DND-41 (cell line): ENCODE data around the gene AFF2.

Source experiments
- ATAC-seq: fragments of 200-7000 bp; cut with Tn5 transposase; 3 replicates; pipeline ENCODE4 v1.9.1; 2021; ENCODE audit warnings: low read depth; ENCODE audit not compliant: insufficient read depth
- DNase-seq: peaks from one replicate; pipeline ENCODE4 v3.0.0-alpha.2; 2020
- H2AFZ ChIP-seq: 2 replicates; pipeline ENCODE4 v1.6.0; 2012; ENCODE audit warnings: low read depth, low read length
- H3K27ac ChIP-seq: 2 replicates; pipeline ENCODE4 v1.5.1; 2012; ENCODE audit warnings: low read length, inconsistent platforms
- H3K27me3 ChIP-seq: fragments of 200-600 bp; sonication (generic); 2 replicates; pipeline ENCODE4 v1.6.0; 2012; ENCODE audit warnings: low read length, mild to moderate bottlenecking, inconsistent platforms; ENCODE audit not compliant: insufficient read depth, poor library complexity
- H3K36me3 ChIP-seq: 2 replicates; pipeline ENCODE4 v1.5.1; 2012; ENCODE audit warnings: low read length, inconsistent platforms; ENCODE audit not compliant: insufficient read depth
- H3K4me1 ChIP-seq: 2 replicates; pipeline ENCODE4 v1.5.1; 2012; ENCODE audit warnings: mild to moderate bottlenecking, low read length; ENCODE audit not compliant: insufficient read depth
- H3K4me2 ChIP-seq: 2 replicates; pipeline ENCODE4 v1.6.0; 2012; ENCODE audit warnings: mild to moderate bottlenecking, moderate library complexity, low read length, inconsistent platforms; ENCODE audit not compliant: insufficient read depth
- H3K4me3 ChIP-seq, 2 experiments: fragments of 200-600 bp in 1 of 2; shearing (Covaris generic) in 1 of 2; 2 replicates each; pipeline ENCODE4 v1.5.1; 2012 to 2016; ENCODE audit warnings: inconsistent platforms in 2 of 2, low read length in 2 of 2, mild to moderate bottlenecking in 2 of 2, low read depth in 1 of 2, moderate library complexity in 1 of 2
- H3K79me2 ChIP-seq: 2 replicates; pipeline ENCODE4 v1.6.0; 2012; ENCODE audit warnings: low read length, inconsistent platforms; ENCODE audit not compliant: insufficient read depth
- H3K9ac ChIP-seq: 2 replicates; pipeline ENCODE4 v1.6.0; 2012; ENCODE audit warnings: low read depth, mild to moderate bottlenecking, inconsistent platforms, low read length, moderate library complexity
- H3K9me3 ChIP-seq: 2 replicates; pipeline ENCODE4 v1.5.1; 2012; ENCODE audit warnings: low read length, moderate library complexity, mild to moderate bottlenecking, inconsistent platforms; ENCODE audit not compliant: insufficient read depth, severe bottlenecking
- H4K20me1 ChIP-seq: 2 replicates; pipeline ENCODE4 v1.6.0; 2012; ENCODE audit warnings: low read length; ENCODE audit not compliant: insufficient read depth
- CTCF ChIP-seq: IDR thresholded peaks from 2 replicates; pipeline ENCODE4 v1.5.1; 2012; ENCODE audit warnings: borderline replicate concordance, low read length, moderate library complexity, mild to moderate bottlenecking; ENCODE audit not compliant: poor library complexity, severe bottlenecking; ENCODE audit errors: extremely low read depth
- EZH2 ChIP-seq: IDR thresholded peaks from 3 replicates; pipeline ENCODE4 v1.6.1; 2012; ENCODE audit warnings: borderline replicate concordance, low read depth, mild to moderate bottlenecking, moderate library complexity, low read length, inconsistent platforms; ENCODE audit not compliant: severe bottlenecking

Gene AFF2

GRCh38 chrX:148495176-148495575, 5.2 kb upstream of the AFF2 start:
- no peak for ATAC-seq
- Histone ChIP-seq H3K36me3 (no peaks in the 10 kb centered on the region), H3K4me2 (no peak overlapping the region), H3K4me1 (peaks cover 43% of the 10 kb centered on the region), H3K27ac (no peak overlapping the region), H4K20me1 (no peaks in the 10 kb centered on the region), H3K9ac (no peak overlapping the region), H2AFZ (no peak overlapping the region), H3K27me3 (no peaks in the 10 kb centered on the region), H3K9me3 (no peaks in the 10 kb centered on the region), H3K79me2 (no peaks in the 10 kb centered on the region), H3K4me3 (no peak overlapping the region)
- DNase-seq: no peak
- no peak for TF ChIP-seq EZH2
- no peak for TF ChIP-seq CTCF

- Histone ChIP-seq H3K36me3 (no peaks in the 10 kb centered on the region; the same call in 1 of the 2 replicates), H3K9ac (peak overlapping the region; percentile 55; the same call in 1 of the 2 replicates), H3K27me3 (no peaks in the 10 kb centered on the region), H3K27ac (peak overlapping the region; percentile 70), H3K4me3 (no peak overlapping the region), H3K4me2 (peak overlapping the region; percentile 56; the same call in 1 of the 2 replicates), H3K79me2 (peaks cover 21% of the 10 kb centered on the region), H2AFZ (no peak overlapping the region), H3K4me1 (peaks cover 52% of the 10 kb centered on the region), H3K9me3 (no peaks in the 10 kb centered on the region), H4K20me1 (no peaks in the 10 kb centered on the region; the same call in 1 of the 2 replicates)
- TF ChIP-seq CTCF (peak; percentile 20), EZH2 (no peak)
- ATAC-seq: peak; percentile 77
- peak; percentile 81 for DNase-seq
Measured at GRCh38 chrX:148498067-148498466, 2.4 kb upstream of the AFF2 start.

- H3K4me2 ChIP-seq: peak overlapping the region; percentile 56
- TF ChIP-seq EZH2 (no peak), CTCF (no peak)
- peaks cover 39% of the 10 kb centered on the region for H3K79me2 ChIP-seq
- peaks cover 61% of the 10 kb centered on the region for H3K4me1 ChIP-seq
- H3K27ac ChIP-seq: peak overlapping the region; percentile 70
- H3K9ac ChIP-seq: peak overlapping the region; percentile 55
- H2AFZ ChIP-seq: peak overlapping the region; percentile 40
- peak overlapping the region; percentile 4 to 52; a peak in 3 of 4 replicates for H3K4me3 ChIP-seq
- no peak for DNase-seq
- ATAC-seq: no peak
- no peaks in the 10 kb centered on the region for H3K27me3 ChIP-seq
- H4K20me1 ChIP-seq: peaks cover 4% of the 10 kb centered on the region
- H3K36me3 ChIP-seq: no peaks in the 10 kb centered on the region; the same call in 1 of the 2 replicates
- H3K9me3 ChIP-seq: no peaks in the 10 kb centered on the region
Measured at GRCh38 chrX:148499638-148500422, 587 bp upstream of the AFF2 start.
